HepG2 (cell line): ENCODE data around the gene CARMIL1. TPM values are rescaled to one million over a fixed set of nuclear protein-coding genes. Genes with fewer than 3 reads are reported as not detected.

Experiments used
- EP300 ChIP-seq, 3 experiments: sonication (generic) in 1 of 3; formaldehyde crosslinking in 1 of 3; IDR thresholded peaks; 2 replicates each; pipeline versions ENCODE4 v1.5.1 to v1.6.1; 2011 to 2020; ENCODE audit warnings: low read depth in 2 of 3, low read length in 2 of 3, borderline replicate concordance in 1 of 3, improper control_type of control experiment in 1 of 3, mild to moderate bottlenecking in 1 of 3, missing genetic modification reagents in 1 of 3, moderate library complexity in 1 of 3
- FOSL1 ChIP-seq: sonication (generic); formaldehyde crosslinking; IDR thresholded peaks from 2 replicates; pipeline ENCODE4 v1.9.0; 2021; ENCODE audit warnings: missing genetic modification reagents, borderline replicate concordance
- KMT2B ChIP-seq: IDR thresholded peaks from 2 replicates; pipeline ENCODE4 v1.6.1; 2016; ENCODE audit warnings: missing genetic modification reagents, missing compliant biosample characterization
- NR2F2 ChIP-seq: IDR thresholded peaks from 2 replicates; pipeline ENCODE4 v1.6.1; 2012; ENCODE audit warnings: low read depth, inconsistent platforms, borderline replicate concordance
- RXRA ChIP-seq: sonication (generic); formaldehyde crosslinking; IDR thresholded peaks from 2 replicates; pipeline ENCODE4 v1.5.1; 2020; ENCODE audit warnings: missing genetic modification reagents
- SIN3B ChIP-seq: fragments of 150-350 bp; IDR thresholded peaks from 2 replicates; pipeline ENCODE4 v1.6.1; 2014; ENCODE audit warnings: low read length
- SRY ChIP-seq: sonication (generic); formaldehyde crosslinking; IDR thresholded peaks from 2 replicates; pipeline ENCODE4 v1.8.0; 2022; ENCODE audit warnings: mild to moderate bottlenecking, missing genetic modification reagents
- TBX2 ChIP-seq: sonication (generic); formaldehyde crosslinking; IDR thresholded peaks from 2 replicates; pipeline ENCODE4 v1.5.0; 2020; ENCODE audit warnings: missing genetic modification reagents, mild to moderate bottlenecking, borderline replicate concordance
- ZBTB1 ChIP-seq: sonication (generic); formaldehyde crosslinking; IDR thresholded peaks from 2 replicates; pipeline ENCODE4 v1.4.0; 2020; ENCODE audit warnings: missing genetic modification reagents, borderline replicate concordance
- ZFY ChIP-seq: sonication (generic); formaldehyde crosslinking; IDR thresholded peaks from 2 replicates; pipeline ENCODE4 v1.4.0; 2020; ENCODE audit warnings: missing genetic modification reagents
- ZNF335 ChIP-seq: sonication (generic); formaldehyde crosslinking; IDR thresholded peaks from 2 replicates; pipeline ENCODE4 v1.4.0; 2020; ENCODE audit warnings: missing genetic modification reagents
- ZNF660 ChIP-seq: sonication (generic); formaldehyde crosslinking; IDR thresholded peaks from 2 replicates; pipeline ENCODE4 v1.5.1; 2020; ENCODE audit warnings: mild to moderate bottlenecking, low read depth, missing genetic modification reagents, borderline replicate concordance
- ZNF678 ChIP-seq: sonication (generic); formaldehyde crosslinking; IDR thresholded peaks from 2 replicates; pipeline ENCODE4 v1.4.0; 2020; ENCODE audit warnings: mild to moderate bottlenecking, missing genetic modification reagents
- ZNF790 ChIP-seq: sonication (generic); formaldehyde crosslinking; IDR thresholded peaks from 2 replicates; pipeline ENCODE4 v1.8.0; 2022; ENCODE audit warnings: missing genetic modification reagents, mild to moderate bottlenecking, borderline replicate concordance
- polyA plus RNA-seq, 8 experiments: library from polyadenylated mRNA; depleted of rRNA in 3 of 8; stranded (reverse) in 7 of 8; unstranded in 1 of 8; fragments of >200 nt; fragmentation: Illumina TruSeq in 4 of 8; extraction: Trizol in 4 of 8; gene quantifications; 2 replicates each; pipeline versions ENCODE4 v1.2.1 to v1.2.3, GENCODE V29; 2011 to 2016; ENCODE audit warnings: low read depth in 4 of 8, missing spikeins in 1 of 8, mixed read lengths in 1 of 8; ENCODE audit not compliant: insufficient read depth in 1 of 8
- total RNA-seq, 5 experiments: library from RNA; depleted of rRNA; stranded (reverse); fragments of >200 nt; fragmentation: Illumina TruSeq; extraction: Trizol; gene quantifications; 2 replicates each; pipeline ENCODE4 v1.2.3, GENCODE V29; 2016; ENCODE audit warnings: low read depth in 1 of 5
- TF ChIP-seq, protein P1 (sequence below): IDR thresholded peaks from 2 replicates; pipeline ENCODE4 v1.4.0; 2020; ENCODE audit warnings: mild to moderate bottlenecking, missing genetic modification reagents
- TF ChIP-seq, protein P2 (sequence below): IDR thresholded peaks from 2 replicates; pipeline ENCODE4 v1.6.1; 2016; ENCODE audit warnings: low read depth, borderline replicate concordance
- TF ChIP-seq, protein P3 (sequence below): sonication (generic); formaldehyde crosslinking; IDR thresholded peaks from 2 replicates; pipeline ENCODE4 v1.8.0; 2022; ENCODE audit warnings: missing genetic modification reagents, low read depth, mild to moderate bottlenecking, borderline replicate concordance
- TF ChIP-seq, protein P4 (sequence below): IDR thresholded peaks from 2 replicates; pipeline ENCODE4 v1.6.1; 2016; ENCODE audit warnings: missing biosample characterization, missing genetic modification reagents, low read depth
- TF ChIP-seq, protein P5 (sequence below): sonication (generic); formaldehyde crosslinking; IDR thresholded peaks from 2 replicates; pipeline ENCODE4 v1.4.0; 2020; ENCODE audit warnings: missing genetic modification reagents, low read depth, mild to moderate bottlenecking, borderline replicate concordance
- TF ChIP-seq, protein P6 (sequence below): sonication (generic); formaldehyde crosslinking; IDR thresholded peaks from 2 replicates; pipeline ENCODE4 v1.5.1; 2020; ENCODE audit warnings: missing genetic modification reagents, mild to moderate bottlenecking, borderline replicate concordance

The CARMIL1 gene
- total and polyA plus RNA-seq, 2 of the 13 experiments (the other 11 are each of a cell fraction or from before 2014, with no cell fraction given), result 1.8 to 2.6 TPM

DNA sequence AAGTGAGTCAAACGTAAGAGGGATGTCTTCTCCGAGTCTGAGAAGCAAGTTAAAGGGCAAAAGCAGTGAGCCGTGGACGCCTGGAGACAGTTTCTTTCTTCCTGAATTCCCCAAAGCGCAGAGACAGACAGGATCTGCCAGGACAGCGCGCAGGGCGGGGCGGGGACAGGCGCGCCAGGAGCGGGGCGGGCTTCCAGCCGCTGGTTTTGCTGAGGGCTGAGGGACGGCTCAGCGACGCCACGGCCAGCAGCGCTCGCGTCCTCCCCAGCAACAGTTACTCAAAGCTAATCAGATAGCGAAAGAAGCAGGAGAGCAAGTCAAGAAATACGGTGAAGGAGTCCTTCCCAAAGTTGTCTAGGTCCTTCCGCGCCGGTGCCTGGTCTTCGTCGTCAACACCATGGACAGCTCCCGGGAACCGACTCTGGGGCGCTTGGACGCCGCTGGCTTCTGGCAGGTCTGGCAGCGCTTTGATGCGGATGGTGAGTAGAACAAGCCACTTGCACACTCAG, 372.9 kb downstream of the CARMIL1 start, which contains the start of gene SCGN (continued):
- TF ChIP-seq, protein P1, sequence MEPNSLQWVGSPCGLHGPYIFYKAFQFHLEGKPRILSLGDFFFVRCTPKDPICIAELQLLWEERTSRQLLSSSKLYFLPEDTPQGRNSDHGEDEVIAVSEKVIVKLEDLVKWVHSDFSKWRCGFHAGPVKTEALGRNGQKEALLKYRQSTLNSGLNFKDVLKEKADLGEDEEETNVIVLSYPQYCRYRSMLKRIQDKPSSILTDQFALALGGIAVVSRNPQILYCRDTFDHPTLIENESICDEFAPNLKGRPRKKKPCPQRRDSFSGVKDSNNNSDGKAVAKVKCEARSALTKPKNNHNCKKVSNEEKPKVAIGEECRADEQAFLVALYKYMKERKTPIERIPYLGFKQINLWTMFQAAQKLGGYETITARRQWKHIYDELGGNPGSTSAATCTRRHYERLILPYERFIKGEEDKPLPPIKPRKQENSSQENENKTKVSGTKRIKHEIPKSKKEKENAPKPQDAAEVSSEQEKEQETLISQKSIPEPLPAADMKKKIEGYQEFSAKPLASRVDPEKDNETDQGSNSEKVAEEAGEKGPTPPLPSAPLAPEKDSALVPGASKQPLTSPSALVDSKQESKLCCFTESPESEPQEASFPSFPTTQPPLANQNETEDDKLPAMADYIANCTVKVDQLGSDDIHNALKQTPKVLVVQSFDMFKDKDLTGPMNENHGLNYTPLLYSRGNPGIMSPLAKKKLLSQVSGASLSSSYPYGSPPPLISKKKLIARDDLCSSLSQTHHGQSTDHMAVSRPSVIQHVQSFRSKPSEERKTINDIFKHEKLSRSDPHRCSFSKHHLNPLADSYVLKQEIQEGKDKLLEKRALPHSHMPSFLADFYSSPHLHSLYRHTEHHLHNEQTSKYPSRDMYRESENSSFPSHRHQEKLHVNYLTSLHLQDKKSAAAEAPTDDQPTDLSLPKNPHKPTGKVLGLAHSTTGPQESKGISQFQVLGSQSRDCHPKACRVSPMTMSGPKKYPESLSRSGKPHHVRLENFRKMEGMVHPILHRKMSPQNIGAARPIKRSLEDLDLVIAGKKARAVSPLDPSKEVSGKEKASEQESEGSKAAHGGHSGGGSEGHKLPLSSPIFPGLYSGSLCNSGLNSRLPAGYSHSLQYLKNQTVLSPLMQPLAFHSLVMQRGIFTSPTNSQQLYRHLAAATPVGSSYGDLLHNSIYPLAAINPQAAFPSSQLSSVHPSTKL (CRISPR knock-in tag), result peak; percentile 76
- TF ChIP-seq ZNF790 (CRISPR knock-in tag) (peak; percentile 90; the same call in 1 of the 2 replicates), TBX2 (CRISPR knock-in tag) (peak; percentile 93), ZNF678 (CRISPR knock-in tag) (peak; percentile 95), SIN3B (no peak), SRY (CRISPR knock-in tag) (peak; percentile 100), ZFY (CRISPR knock-in tag) (peak; percentile 47; the same call in 1 of the 2 replicates), NR2F2 (no peak), ZNF335 (CRISPR knock-in tag) (peak; percentile 91), EP300 (IDR thresholded peaks at IDR 0.05; ENCODE audit: low read depth in 2 of 2, low read length in 2 of 2) (peak in 1 of 2 experiments; percentile 35; a peak in 1 of 4 replicates), EP300 (CRISPR knock-in tag; IDR thresholded peaks at IDR 0.05; ENCODE audit: borderline replicate concordance) (no peak), KMT2B (CRISPR knock-in tag) (peak; percentile 91), RXRA (CRISPR knock-in tag) (0 out of 2 replicates have a peak, but pooled peaks have one; percentile 70), ZBTB1 (CRISPR knock-in tag) (peak; percentile 89; the same call in 1 of the 2 replicates), ZNF660 (CRISPR knock-in tag) (peak; percentile 90; the same call in 1 of the 2 replicates), FOSL1 (CRISPR knock-in tag) (peak; percentile 67; the same call in 1 of the 2 replicates)
- TF ChIP-seq, protein P2, sequence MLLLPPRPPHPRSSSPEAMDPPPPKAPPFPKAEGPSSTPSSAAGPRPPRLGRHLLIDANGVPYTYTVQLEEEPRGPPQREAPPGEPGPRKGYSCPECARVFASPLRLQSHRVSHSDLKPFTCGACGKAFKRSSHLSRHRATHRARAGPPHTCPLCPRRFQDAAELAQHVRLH (CRISPR knock-in tag), result peak; percentile 97
- TF ChIP-seq, protein P3, sequence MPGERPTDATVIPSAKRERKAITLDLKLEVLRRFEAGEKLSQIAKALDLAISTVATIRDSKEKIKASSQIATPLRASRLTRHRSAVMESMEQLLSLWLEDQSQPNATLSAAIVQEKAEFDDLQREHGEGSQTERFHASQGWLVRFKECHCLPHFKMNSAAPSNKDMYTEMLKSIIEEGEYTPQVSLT (CRISPR knock-in tag), result peak; percentile 87; the same call in 1 of the 2 replicates
- TF ChIP-seq, protein P4, sequence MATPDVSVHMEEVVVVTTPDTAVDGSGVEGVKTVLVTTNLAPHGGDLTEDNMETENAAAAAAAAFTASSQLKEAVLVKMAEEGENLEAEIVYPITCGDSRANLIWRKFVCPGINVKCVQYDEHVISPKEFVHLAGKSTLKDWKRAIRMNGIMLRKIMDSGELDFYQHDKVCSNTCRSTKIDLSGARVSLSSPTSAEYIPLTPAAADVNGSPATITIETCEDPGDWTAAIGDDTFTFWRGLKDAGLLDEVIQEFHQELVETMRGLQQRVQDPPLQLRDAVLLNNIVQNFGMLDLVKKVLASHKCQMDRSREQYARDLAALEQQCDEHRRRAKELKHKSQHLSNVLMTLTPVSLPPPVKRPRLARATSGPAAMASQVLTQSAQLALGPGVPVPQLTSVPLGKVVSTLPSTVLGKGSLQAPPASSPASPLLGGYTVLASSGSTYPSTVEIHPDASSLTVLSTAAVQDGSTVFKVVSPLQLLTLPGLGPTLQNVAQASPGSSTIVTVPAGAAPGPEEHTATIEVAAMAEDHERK (CRISPR knock-in tag), result no peak
- TF ChIP-seq, protein P5, sequence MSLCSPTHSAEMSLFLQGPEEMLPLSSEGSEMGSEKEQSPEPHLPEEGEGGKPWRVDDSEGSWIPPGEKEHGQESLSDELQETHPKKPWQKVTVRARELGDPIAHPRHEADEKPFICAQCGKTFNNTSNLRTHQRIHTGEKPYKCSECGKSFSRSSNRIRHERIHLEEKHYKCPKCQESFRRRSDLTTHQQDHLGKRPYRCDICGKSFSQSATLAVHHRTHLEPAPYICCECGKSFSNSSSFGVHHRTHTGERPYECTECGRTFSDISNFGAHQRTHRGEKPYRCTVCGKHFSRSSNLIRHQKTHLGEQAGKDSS (CRISPR knock-in tag), result peak; percentile 89; the same call in 1 of the 2 replicates
- TF ChIP-seq, protein P6, sequence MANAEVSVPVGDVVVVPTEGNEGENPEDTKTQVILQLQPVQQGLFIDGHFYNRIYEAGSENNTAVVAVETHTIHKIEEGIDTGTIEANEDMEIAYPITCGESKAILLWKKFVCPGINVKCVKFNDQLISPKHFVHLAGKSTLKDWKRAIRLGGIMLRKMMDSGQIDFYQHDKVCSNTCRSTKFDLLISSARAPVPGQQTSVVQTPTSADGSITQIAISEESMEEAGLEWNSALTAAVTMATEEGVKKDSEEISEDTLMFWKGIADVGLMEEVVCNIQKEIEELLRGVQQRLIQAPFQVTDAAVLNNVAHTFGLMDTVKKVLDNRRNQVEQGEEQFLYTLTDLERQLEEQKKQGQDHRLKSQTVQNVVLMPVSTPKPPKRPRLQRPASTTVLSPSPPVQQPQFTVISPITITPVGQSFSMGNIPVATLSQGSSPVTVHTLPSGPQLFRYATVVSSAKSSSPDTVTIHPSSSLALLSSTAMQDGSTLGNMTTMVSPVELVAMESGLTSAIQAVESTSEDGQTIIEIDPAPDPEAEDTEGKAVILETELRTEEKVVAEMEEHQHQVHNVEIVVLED (CRISPR knock-in tag), result no peak; the same call in 1 of the 2 replicates
